Activated CD4-positive, alpha-beta T cell treated with anti-CD3 and anti-CD28 coated beads, Interleukin-2, Interleukin-4, amounts not matched to agents 100 ng/mL and 50 ng/mL, durations not matched to agents 16 hours and 8 hours (primary cell): ENCODE data around the gene MYD88.
A peak's percentile ranks its signal among the peaks of the same experiment; 100 is the strongest.

Experiments used
- DNase-seq: peaks from one replicate; pipeline ENCODE4 v3.0.0-alpha.2; 2020; ENCODE audit warnings: low spot score

The MYD88 gene

GRCh38 chr3:38138349-38139190, at the start of gene MYD88:
TSS of gene MYD88 (plus strand) at chr3:38138661. CDS start at chr3:38138701, 40 bp downstream.
- peak; percentile 84 for DNase-seq

- DNase-seq, result no peak
Measured at GRCh38 chr3:38089163-38089562, 49.3 kb upstream of the MYD88 start.

GRCh38 chr3:38090453-38090852, 48.0 kb upstream of the MYD88 start:
- DNase-seq, result no peak

GRCh38 chr3:38094999-38095398, 43.5 kb upstream of the MYD88 start:
- DNase-seq, result no peak

GRCh38 chr3:38095669-38096483, 42.6 kb upstream of the MYD88 start:
- no peak for DNase-seq

- DNase-seq, result no peak
Measured at GRCh38 chr3:38097446-38098375, 40.8 kb upstream of the MYD88 start.

- no peak for DNase-seq
Measured at GRCh38 chr3:38098376-38098723, 40.1 kb upstream of the MYD88 start.

- DNase-seq, result no peak
Measured at GRCh38 chr3:38099518-38099917, 38.9 kb upstream of the MYD88 start.

GRCh38 chr3:38100498-38100897, 38.0 kb upstream of the MYD88 start:
- no peak for DNase-seq

GRCh38 chr3:38101811-38102443, 36.5 kb upstream of the MYD88 start:
- no peak for DNase-seq

- DNase-seq, result no peak
Measured at GRCh38 chr3:38102444-38102814, 36.0 kb upstream of the MYD88 start.

GRCh38 chr3:38105525-38105924, 32.9 kb upstream of the MYD88 start:
- DNase-seq, result no peak

- DNase-seq, result no peak
Measured at GRCh38 chr3:38107911-38108648, 30.4 kb upstream of the MYD88 start.

- DNase-seq, result no peak
Measured at GRCh38 chr3:38108649-38109579, 29.5 kb upstream of the MYD88 start.

GRCh38 chr3:38109580-38110313, 28.7 kb upstream of the MYD88 start:
- DNase-seq, result no peak

GRCh38 chr3:38110314-38111050, 28.0 kb upstream of the MYD88 start:
- no peak for DNase-seq

- no peak for DNase-seq
Measured at GRCh38 chr3:38111201-38111600, 27.3 kb upstream of the MYD88 start.

GRCh38 chr3:38111696-38112377, 26.6 kb upstream of the MYD88 start:
- no peak for DNase-seq
